Measurements from ENCODE around the gene IL19.

The IL19 gene

GRCh38 chr1:206866062-206866461 lies 95.5 kb downstream of the IL19 start:
- no peak for DNase-seq

- DNase-seq = no peak
Measured at GRCh38 chr1:206867239-206867638, 96.7 kb downstream of the IL19 start.

- no peak for DNase-seq
Measured at GRCh38 chr1:206867716-206868115, 97.1 kb downstream of the IL19 start.

GRCh38 chr1:206868264-206868663 lies 97.7 kb downstream of the IL19 start:
- no peak for DNase-seq

- no peak for DNase-seq
Measured at GRCh38 chr1:206872139-206872538, 101.6 kb downstream of the IL19 start.

GRCh38 chr1:206873603-206874188 lies 103.1 kb downstream of the IL19 start:
- DNase-seq = no peak

GRCh38 chr1:206875752-206876377 lies 105.3 kb downstream of the IL19 start:
- no peak for DNase-seq

- DNase-seq = no peak
Measured at GRCh38 chr1:206878456-206878855, 107.9 kb downstream of the IL19 start.

GRCh38 chr1:206880314-206880713 lies 109.7 kb downstream of the IL19 start:
- DNase-seq = no peak

- DNase-seq = no peak
Measured at GRCh38 chr1:206882555-206882954, 112.0 kb downstream of the IL19 start.

- no peak for DNase-seq
Measured at GRCh38 chr1:206883160-206883559, 112.6 kb downstream of the IL19 start.

GRCh38 chr1:206883876-206884275 lies 113.3 kb downstream of the IL19 start:
- DNase-seq = no peak

GRCh38 chr1:206885341-206886060 lies 114.9 kb downstream of the IL19 start:
- DNase-seq = no peak

GRCh38 chr1:206886831-206887230 lies 116.3 kb downstream of the IL19 start:
- no peak for DNase-seq

- no peak for DNase-seq
Measured at GRCh38 chr1:206887701-206888100, 117.1 kb downstream of the IL19 start.

GRCh38 chr1:206890125-206891060 lies 119.8 kb downstream of the IL19 start:
- DNase-seq = no peak

- DNase-seq = no peak
Measured at GRCh38 chr1:206891412-206891811, 120.8 kb downstream of the IL19 start.
